Ovary (tissue), 3 donors: ENCODE results near the gene RNF223.

ENCODE experiments used
- CTCF ChIP-seq, 3 donors: fragments of 450-650 bp in 2 of 3; fragments of 200-600 bp in 1 of 3; IDR thresholded peaks; one replicate each; pipeline versions ENCODE4 v1.5.1 to v1.8.0; 2016 to 2022; ENCODE audit warnings: antibody characterized with exemption in 3 of 3, mild to moderate bottlenecking in 1 of 3
- POLR2A ChIP-seq: fragments of 450-650 bp; IDR thresholded peaks from one replicate; pipeline ENCODE4 v1.6.1; 2017; ENCODE audit warnings: antibody characterized with exemption, mild to moderate bottlenecking, moderate library complexity
- donor health status: DM: no; HTN: no; CAD: no.

GRCh38 chr1:1115136-1115785 is 41.2 kb upstream of the RNF223 start:
- no peak for TF ChIP-seq POLR2A
- TF ChIP-seq CTCF (IDR thresholded peaks at IDR 0.05): no peak
